Mesendoderm (in vitro differentiated cells): Measurements from ENCODE around the gene TGIF1.
A peak's percentile ranks its signal among the peaks of the same experiment; 100 is the strongest.

Experiments
- DNase-seq: peaks from one replicate; pipeline ENCODE4 v3.0.0; 2013
- H2AK5ac ChIP-seq: 2 replicates; pipeline ENCODE4 v1.6.1; 2013; ENCODE audit warnings: low read length, inconsistent platforms
- H2BK120ac ChIP-seq: 2 replicates; pipeline ENCODE4 v1.6.1; 2013; ENCODE audit warnings: low read depth, mild to moderate bottlenecking, low read length, moderate library complexity, mixed read lengths
- H2BK15ac ChIP-seq: replicated peaks from 2 replicates; pipeline ENCODE4 v1.6.1; 2013; ENCODE audit warnings: low read depth, mild to moderate bottlenecking, moderate library complexity
- H2BK5ac ChIP-seq: 2 replicates; pipeline ENCODE4 v1.6.1; 2013; ENCODE audit warnings: low read length, inconsistent platforms
- H3K18ac ChIP-seq: 2 replicates; pipeline ENCODE4 v1.6.1; 2013; ENCODE audit warnings: mild to moderate bottlenecking, low read length, mixed read lengths
- H3K23ac ChIP-seq: one replicate; pipeline ENCODE4 v1.6.1; 2013; ENCODE audit warnings: low read length
- H3K27ac ChIP-seq: 2 replicates; pipeline ENCODE4 v1.5.1; 2013; ENCODE audit warnings: low read depth, mild to moderate bottlenecking, inconsistent platforms, low read length, moderate library complexity
- H3K27me3 ChIP-seq: 2 replicates; pipeline ENCODE4 v1.6.1; 2013; ENCODE audit warnings: low read length, control low read depth, mild to moderate bottlenecking, inconsistent platforms; ENCODE audit not compliant: insufficient read depth, poor library complexity
- H3K36me3 ChIP-seq: 2 replicates; pipeline ENCODE4 v1.6.1; 2013; ENCODE audit warnings: low read length, inconsistent platforms; ENCODE audit not compliant: control insufficient read depth, insufficient read depth
- H3K4ac ChIP-seq: one replicate; pipeline ENCODE4 v1.6.1; 2013; ENCODE audit warnings: low read depth, mild to moderate bottlenecking, low read length, moderate library complexity
- H3K4me1 ChIP-seq: 2 replicates; pipeline ENCODE4 v1.6.1; 2013; ENCODE audit warnings: low read depth, low read length, inconsistent platforms; ENCODE audit not compliant: control insufficient read depth
- H3K4me2 ChIP-seq: 2 replicates; pipeline ENCODE4 v1.6.1; 2013; ENCODE audit warnings: low read length
- H3K4me3 ChIP-seq: 2 replicates; pipeline ENCODE4 v1.5.1; 2013; ENCODE audit warnings: mild to moderate bottlenecking, low read length
- H3K56ac ChIP-seq: one replicate; pipeline ENCODE4 v1.6.1; 2013; ENCODE audit warnings: low read length
- H3K79me1 ChIP-seq: 2 replicates; pipeline ENCODE4 v1.6.1; 2013; ENCODE audit warnings: low read length, inconsistent platforms
- H3K79me2 ChIP-seq: 2 replicates; pipeline ENCODE4 v1.6.1; 2013; ENCODE audit warnings: mild to moderate bottlenecking, low read length; ENCODE audit not compliant: control insufficient read depth, insufficient read depth
- H3K9ac ChIP-seq: 2 replicates; pipeline ENCODE4 v1.6.1; 2013; ENCODE audit warnings: low read length, inconsistent platforms
- H4K5ac ChIP-seq: one replicate; pipeline ENCODE4 v1.6.1; 2013; ENCODE audit warnings: low read length
- H4K8ac ChIP-seq: one replicate; pipeline ENCODE4 v1.6.1; 2013; ENCODE audit warnings: low read depth, mild to moderate bottlenecking, control low read depth, low read length, moderate library complexity
- WGBS: extraction: QIAGEN DNeasy Blood & Tissue Kit; methylation state at CpG from one replicate; pipeline ENCODE4 v1.1.7; 2013; ENCODE audit warnings: low lambda C conversion rate, missing lambda C conversion rate; ENCODE audit not compliant: insufficient coverage; ENCODE audit errors: extremely low coverage; 5-methylcytosine and 5-hydroxymethylcytosine counted together

The TGIF1 gene

DNA sequence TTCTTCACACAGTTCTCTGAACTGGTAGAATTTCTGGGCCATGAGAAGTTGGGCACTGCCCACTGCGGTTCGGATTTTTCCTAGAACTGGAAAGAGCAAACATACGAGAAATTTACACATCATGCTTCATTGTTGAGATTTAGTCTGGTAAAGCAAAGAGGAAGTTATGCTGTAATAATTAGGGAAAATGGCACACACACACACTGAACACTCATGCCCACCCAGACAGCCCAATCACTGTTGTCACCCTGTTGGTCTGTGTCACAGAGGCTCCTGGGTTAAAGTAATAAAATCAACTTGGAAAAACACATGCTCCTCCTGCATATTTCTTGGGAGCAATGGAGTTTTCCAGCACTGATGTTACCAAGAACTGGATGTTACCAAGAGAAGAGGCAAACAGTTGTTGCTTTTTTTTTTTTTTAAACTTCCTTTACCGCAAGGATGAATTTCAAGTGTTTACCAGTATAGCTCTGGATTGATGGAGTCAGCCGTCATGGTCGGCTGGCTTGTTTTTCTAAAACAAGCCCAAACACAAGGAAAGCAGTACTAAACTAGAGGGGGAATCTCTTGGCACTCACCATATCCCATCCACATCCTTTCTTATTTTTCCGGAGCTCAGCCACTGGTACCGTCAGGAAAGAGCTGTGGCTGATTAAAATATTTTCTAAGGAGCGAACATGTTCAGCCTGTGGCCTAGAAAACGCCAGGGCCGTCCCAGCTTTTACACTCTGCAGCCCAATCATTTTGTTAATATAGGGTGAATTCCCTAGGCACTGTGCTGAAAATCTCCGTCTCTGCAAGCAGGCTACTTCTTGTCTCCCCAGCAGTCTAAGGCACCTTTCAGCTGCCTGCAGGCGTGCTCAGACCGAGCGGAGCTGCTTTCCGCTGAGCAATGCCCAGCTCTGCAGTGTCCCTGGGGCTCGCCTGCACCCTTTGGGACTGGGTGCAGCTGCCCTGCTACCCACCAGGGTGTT is 58.9 kb downstream of the TGIF1 start:
- Histone ChIP-seq H3K56ac (no peak overlapping the region), H3K4me3 (no peak overlapping the region), H3K23ac (no peak overlapping the region), H2AK5ac (no peak overlapping the region), H3K4ac (no peak overlapping the region), H2BK120ac (no peak overlapping the region), H3K27me3 (no peaks in the 10 kb centered on the region), H3K79me1 (no peaks in the 10 kb centered on the region), H4K5ac (no peak overlapping the region), H4K8ac (no peak overlapping the region), H3K79me2 (no peaks in the 10 kb centered on the region), H2BK5ac (no peak overlapping the region), H3K4me2 (no peak overlapping the region), H2BK15ac (no peak overlapping the region), H3K4me1 (no peaks in the 10 kb centered on the region), H3K27ac (no peak overlapping the region), H3K18ac (peak overlapping the region; percentile 8), H3K9ac (no peak overlapping the region), H3K36me3 (no peaks in the 10 kb centered on the region)
- no peak for DNase-seq
- no CpG with 5 or more reads among the region's 17 CpGs for WGBS
